CD4-positive, alpha-beta T cell treated with Interleukin-17A for 4 hours (primary cell): Measurements from ENCODE around the gene RPS16.

Experiments used
- DNase-seq: peaks from one replicate; pipeline ENCODE4 v3.0.0-alpha.2; 2020; ENCODE audit warnings: mixed read lengths

The RPS16 gene

GRCh38 chr19:39417463-39418181, 18.1 kb downstream of the RPS16 start:
- no peak for DNase-seq

GRCh38 chr19:39416152-39417120, 19.3 kb downstream of the RPS16 start:
- DNase-seq = no peak

GRCh38 chr19:39415111-39416046, 20.4 kb downstream of the RPS16 start:
- no peak for DNase-seq

GRCh38 chr19:39413911-39414608, 21.7 kb downstream of the RPS16 start:
- peak; percentile 27 for DNase-seq

GRCh38 chr19:39413272-39413910, 22.4 kb downstream of the RPS16 start:
- peak; percentile 43 for DNase-seq

GRCh38 chr19:39412867-39413271, 22.9 kb downstream of the RPS16 start:
- DNase-seq = no peak

- DNase-seq = peak; percentile 96
Measured at GRCh38 chr19:39412100-39412866, 23.5 kb downstream of the RPS16 start, which contains the start of gene PLEKHG2. PLEKHG2 (plus strand) TSS chr19:39412669; CDS start chr19:39414087, 1,418 bp downstream.

- DNase-seq = peak; percentile 95
Measured at GRCh38 chr19:39411832-39412099, 24.0 kb downstream of the RPS16 start.

- peak; percentile 36 for DNase-seq
Measured at GRCh38 chr19:39411081-39411831, 24.5 kb downstream of the RPS16 start.

GRCh38 chr19:39410831-39411080, 25.0 kb downstream of the RPS16 start:
- DNase-seq = no peak

- peak; percentile 75 for DNase-seq
Measured at GRCh38 chr19:39410017-39410830, 25.5 kb downstream of the RPS16 start.

- DNase-seq = peak; percentile 90
Measured at GRCh38 chr19:39409208-39410016, 26.3 kb downstream of the RPS16 start.

GRCh38 chr19:39408392-39409207, 27.1 kb downstream of the RPS16 start:
- peak; percentile 35 for DNase-seq

GRCh38 chr19:39407660-39408391, 27.9 kb downstream of the RPS16 start:
- DNase-seq = peak; percentile 80

GRCh38 chr19:39407410-39407659, 28.4 kb downstream of the RPS16 start:
- no peak for DNase-seq

GRCh38 chr19:39406656-39407409, 28.9 kb downstream of the RPS16 start, which contains the start of gene ZFP36:
ZFP36 (plus strand) TSS chr19:39406847; CDS start chr19:39406905, 58 bp downstream.
- peak; percentile 95 for DNase-seq
